Measurements from ENCODE around the gene TTLL11. TPM values are rescaled to one million over a fixed set of nuclear protein-coding genes. Genes with fewer than 3 reads are reported as not detected.

Gene TTLL11
- total RNA-seq, 2 donors from 2014 or later: 2.5 to 2.6 TPM

DNA sequence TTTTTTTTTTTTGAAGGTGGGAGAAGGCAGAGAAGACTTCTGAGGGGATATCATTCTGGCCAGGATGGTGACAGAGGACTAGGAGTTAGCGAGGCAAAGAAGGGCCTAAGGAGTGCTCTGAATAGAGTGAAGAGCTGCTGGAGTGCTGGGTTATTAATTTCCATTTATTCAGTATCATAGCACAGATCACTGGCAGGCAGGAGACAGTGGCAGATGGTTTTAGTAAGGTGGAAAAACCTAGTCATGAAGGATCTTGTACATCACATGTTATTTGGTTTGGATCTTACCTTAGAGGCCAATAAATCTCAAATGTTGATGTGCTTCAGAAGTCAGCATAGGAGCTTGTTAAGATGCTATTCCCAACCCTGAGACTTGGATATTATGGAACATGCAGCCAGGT is 165.5 kb downstream of the TTLL11 start:
- no peaks in the 10 kb centered on the region for H3K36me3 Mint-ChIP-seq (ENCODE audit: insufficient read depth in 2 of 2)
- H3K27ac Mint-ChIP-seq: no peak overlapping the region
- ATAC-seq (replicated peaks in 1 of 2): no peak
- H3K4me3 Mint-ChIP-seq: no peak overlapping the region
- H3K9me3 Mint-ChIP-seq: no peaks in the 10 kb centered on the region
- H3K27me3 Mint-ChIP-seq (ENCODE audit: low read depth): no peaks in the 10 kb centered on the region
- H3K4me1 Mint-ChIP-seq (ENCODE audit: low read depth): no peaks in the 10 kb centered on the region
- DNase-seq: no peak

DNA sequence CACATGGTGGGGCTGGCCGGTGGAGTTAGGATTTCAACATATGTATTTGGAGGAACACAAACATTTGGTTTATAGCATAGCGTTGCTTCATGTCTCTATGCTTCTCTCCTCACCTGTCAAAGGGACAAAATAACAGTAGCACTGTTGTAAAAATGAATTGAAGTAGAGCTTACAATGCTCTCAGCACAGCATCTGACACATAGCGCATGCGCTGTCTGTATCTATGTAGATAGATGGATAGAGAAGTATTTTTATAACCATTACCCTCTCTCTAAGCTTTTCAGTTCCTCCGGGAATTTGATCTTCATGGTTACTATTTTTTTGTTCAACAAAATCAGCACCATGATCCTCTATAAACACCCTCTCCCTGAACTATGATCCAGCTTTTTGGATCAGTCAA is 166.0 kb downstream of the TTLL11 start:
- Mint-ChIP-seq H3K27ac (no peak overlapping the region), H3K9me3 (no peaks in the 10 kb centered on the region), H3K27me3 (ENCODE audit: low read depth) (no peaks in the 10 kb centered on the region), H3K4me3 (no peak overlapping the region), H3K4me1 (ENCODE audit: low read depth) (no peaks in the 10 kb centered on the region), H3K36me3 (ENCODE audit: insufficient read depth in 2 of 2) (no peaks in the 10 kb centered on the region)
- DNase-seq: no peak
- ATAC-seq (replicated peaks in 1 of 2): no peak

DNA sequence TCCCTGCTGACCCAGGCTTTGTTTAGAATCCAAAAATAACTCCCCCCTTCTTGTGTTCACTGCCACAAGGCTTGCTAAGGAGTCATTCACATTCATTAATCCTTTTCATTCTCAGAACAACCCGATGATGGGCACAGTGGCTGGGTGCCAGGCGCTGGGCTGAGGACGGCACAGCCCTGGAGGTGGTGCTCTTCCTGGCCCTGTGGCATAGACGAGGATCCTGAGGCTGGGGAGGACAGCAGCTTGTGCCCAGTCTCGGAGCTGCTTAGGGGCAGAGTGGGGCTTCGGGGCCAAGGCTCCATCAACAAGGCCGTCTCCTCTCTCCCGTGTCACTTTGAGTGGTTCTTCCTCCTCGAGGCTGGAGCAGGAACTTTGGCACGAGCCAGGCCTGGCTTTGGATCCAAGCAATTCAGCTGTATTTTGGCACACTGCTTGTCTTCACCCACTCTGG is 166.7 kb downstream of the TTLL11 start:
- H3K27ac Mint-ChIP-seq: no peak overlapping the region
- ATAC-seq (replicated peaks in 1 of 2): no peak
- no peak overlapping the region for H3K4me3 Mint-ChIP-seq
- H3K27me3 Mint-ChIP-seq (ENCODE audit: low read depth): no peaks in the 10 kb centered on the region
- H3K9me3 Mint-ChIP-seq: no peaks in the 10 kb centered on the region
- no peak for DNase-seq
- no peaks in the 10 kb centered on the region for H3K4me1 Mint-ChIP-seq (ENCODE audit: low read depth)
- H3K36me3 Mint-ChIP-seq (ENCODE audit: insufficient read depth in 2 of 2): no peaks in the 10 kb centered on the region

DNA sequence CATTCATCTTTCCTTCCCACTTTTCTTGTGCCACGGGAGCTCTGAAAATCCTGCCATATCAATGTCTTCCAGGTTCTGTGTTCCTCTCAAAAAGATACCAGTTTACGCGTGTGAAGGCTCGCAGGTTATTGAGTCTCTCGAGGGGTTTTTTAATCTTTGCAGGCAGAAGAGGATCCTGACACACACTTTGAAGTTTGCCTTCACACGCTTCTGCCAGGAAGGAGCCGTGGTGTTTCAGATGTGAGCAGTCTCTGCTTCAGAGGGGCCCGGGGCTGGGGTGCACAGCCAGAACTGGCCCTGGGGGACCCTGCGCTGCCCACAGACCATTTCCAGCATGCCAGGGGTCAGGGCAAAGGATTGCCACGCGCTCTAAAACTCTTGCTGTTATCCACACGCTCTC is 167.2 kb downstream of the TTLL11 start:
- no peaks in the 10 kb centered on the region for H3K4me1 Mint-ChIP-seq (ENCODE audit: low read depth)
- H3K36me3 Mint-ChIP-seq (ENCODE audit: insufficient read depth in 2 of 2): no peaks in the 10 kb centered on the region
- no peaks in the 10 kb centered on the region for H3K27me3 Mint-ChIP-seq (ENCODE audit: low read depth)
- no peaks in the 10 kb centered on the region for H3K9me3 Mint-ChIP-seq
- H3K27ac Mint-ChIP-seq: no peak overlapping the region
- no peak for ATAC-seq (replicated peaks in 1 of 2)
- DNase-seq: no peak
- H3K4me3 Mint-ChIP-seq: no peak overlapping the region

DNA sequence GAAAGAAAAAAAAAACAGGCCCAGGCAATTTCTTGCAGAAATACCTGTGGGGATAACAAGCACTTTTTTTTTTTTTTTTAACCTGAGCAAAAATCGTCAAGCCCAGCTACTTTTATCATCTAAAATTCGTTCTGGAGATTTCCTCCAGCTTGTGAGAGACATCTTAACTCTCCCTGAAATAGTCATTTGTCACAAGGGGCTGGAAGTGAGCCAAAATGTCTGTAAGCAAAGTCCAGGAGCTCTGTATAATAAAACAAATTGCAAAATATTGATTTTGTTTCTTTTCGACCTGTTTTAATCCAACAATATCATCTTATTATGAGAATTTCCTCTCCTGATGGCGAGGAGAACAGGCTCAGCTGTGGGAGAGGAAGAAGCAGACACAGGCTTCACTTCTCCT is 168.4 kb downstream of the TTLL11 start:
- ATAC-seq (replicated peaks in 1 of 2): no peak
- H3K27ac Mint-ChIP-seq: no peak overlapping the region
- no peak for DNase-seq
- H3K27me3 Mint-ChIP-seq (ENCODE audit: low read depth): no peaks in the 10 kb centered on the region
- H3K36me3 Mint-ChIP-seq (ENCODE audit: insufficient read depth in 2 of 2): no peaks in the 10 kb centered on the region
- H3K9me3 Mint-ChIP-seq: no peaks in the 10 kb centered on the region
- no peak overlapping the region for H3K4me3 Mint-ChIP-seq
- H3K4me1 Mint-ChIP-seq (ENCODE audit: low read depth): no peaks in the 10 kb centered on the region

DNA sequence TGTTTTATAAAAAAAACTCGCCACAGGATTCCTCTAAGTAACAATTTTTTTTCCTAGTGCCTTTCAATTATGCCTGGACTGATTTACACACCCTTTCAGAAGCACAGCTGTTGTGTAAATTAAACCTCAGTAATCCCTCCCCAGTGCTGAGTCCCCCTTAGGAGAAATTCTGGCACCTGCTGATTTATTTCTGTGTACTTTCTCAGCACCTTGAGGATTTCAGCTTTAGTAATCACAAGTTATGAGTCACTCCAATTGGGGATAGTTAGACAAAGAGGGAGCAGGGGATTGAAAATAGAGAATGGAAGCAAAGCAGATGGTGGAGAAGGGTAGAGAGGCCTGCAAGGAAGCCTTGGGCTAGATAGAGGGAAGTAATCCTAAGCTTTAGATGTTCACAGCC is 171.7 kb downstream of the TTLL11 start:
- no peak overlapping the region for H3K27ac Mint-ChIP-seq
- no peak overlapping the region for H3K4me3 Mint-ChIP-seq
- no peak for ATAC-seq (replicated peaks in 1 of 2)
- no peaks in the 10 kb centered on the region for H3K27me3 Mint-ChIP-seq (ENCODE audit: low read depth)
- no peaks in the 10 kb centered on the region for H3K36me3 Mint-ChIP-seq (ENCODE audit: insufficient read depth in 2 of 2)
- DNase-seq: no peak
- no peaks in the 10 kb centered on the region for H3K9me3 Mint-ChIP-seq
- no peaks in the 10 kb centered on the region for H3K4me1 Mint-ChIP-seq (ENCODE audit: low read depth)

DNA sequence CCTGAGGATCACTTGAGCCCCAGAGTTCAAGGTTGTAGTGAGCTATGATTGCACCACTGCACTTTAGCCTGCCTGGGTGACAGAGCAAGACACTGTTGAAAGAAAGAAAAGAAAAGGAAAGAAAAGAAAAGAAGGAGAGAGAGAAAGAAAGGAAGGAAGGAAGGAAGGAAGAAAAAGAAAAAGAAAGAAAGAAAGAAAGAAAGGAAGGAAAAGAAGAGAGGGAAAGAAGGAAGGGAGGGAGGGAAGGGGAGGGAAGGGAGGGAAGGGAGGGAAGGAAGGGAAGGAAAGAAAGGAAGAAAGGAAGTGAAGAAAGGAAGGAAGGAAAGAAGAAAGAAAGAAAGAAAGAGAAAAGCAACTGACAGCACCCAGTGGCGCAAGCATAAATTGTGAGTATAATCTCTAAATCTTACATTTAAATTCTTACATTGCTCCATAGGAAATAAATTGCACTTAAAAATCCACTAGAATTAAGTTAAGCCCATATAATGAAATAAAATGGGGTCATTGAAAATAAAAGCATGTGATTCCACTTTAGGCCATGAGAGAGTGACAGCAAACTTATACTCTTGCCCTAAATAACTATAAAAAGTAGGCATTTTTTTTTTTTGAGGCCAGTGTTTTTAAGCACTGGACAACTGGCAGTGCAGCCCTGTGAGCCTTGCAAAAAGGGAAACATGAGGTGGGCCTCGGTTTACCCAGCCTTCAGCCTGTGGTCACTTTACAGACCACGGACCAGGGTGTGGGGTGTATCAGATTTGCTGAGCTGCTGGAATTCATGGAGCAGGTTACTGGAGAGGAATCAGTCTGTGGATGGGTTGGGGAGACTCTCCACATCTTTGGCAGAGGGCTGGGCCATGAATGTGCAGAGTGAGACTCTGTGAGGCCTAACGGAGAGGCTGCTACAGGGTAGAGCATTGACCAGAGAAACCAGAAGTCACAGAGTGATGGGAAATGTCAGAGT is 175.5 kb downstream of the TTLL11 start:
- Mint-ChIP-seq H3K27ac (peak overlapping the region; percentile 83), H3K4me3 (no peak overlapping the region), H3K27me3 (ENCODE audit: low read depth) (no peaks in the 10 kb centered on the region), H3K36me3 (ENCODE audit: insufficient read depth in 2 of 2) (no peaks in the 10 kb centered on the region), H3K4me1 (ENCODE audit: low read depth) (no peaks in the 10 kb centered on the region), H3K9me3 (no peaks in the 10 kb centered on the region)
- ATAC-seq (replicated peaks in 1 of 2) (no peak), DNase-seq (no peak)

DNA sequence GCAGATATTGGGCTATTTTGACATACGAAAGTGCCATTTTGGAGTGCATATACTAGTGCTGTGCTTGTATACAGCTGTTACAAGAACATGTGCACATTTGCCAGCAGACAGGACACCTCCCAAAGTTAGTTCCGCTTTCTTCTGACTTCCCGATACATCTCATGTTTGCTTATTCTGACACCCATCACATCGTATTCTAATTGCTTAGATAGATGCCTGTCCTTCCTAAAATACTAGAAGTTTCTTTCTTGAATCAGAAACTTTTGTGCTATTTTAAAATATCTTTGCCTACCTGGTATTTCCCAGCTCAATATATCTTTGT is 177.8 kb downstream of the TTLL11 start:
- H3K27me3 Mint-ChIP-seq (ENCODE audit: low read depth): no peaks in the 10 kb centered on the region
- no peaks in the 10 kb centered on the region for H3K4me1 Mint-ChIP-seq (ENCODE audit: low read depth)

DNA sequence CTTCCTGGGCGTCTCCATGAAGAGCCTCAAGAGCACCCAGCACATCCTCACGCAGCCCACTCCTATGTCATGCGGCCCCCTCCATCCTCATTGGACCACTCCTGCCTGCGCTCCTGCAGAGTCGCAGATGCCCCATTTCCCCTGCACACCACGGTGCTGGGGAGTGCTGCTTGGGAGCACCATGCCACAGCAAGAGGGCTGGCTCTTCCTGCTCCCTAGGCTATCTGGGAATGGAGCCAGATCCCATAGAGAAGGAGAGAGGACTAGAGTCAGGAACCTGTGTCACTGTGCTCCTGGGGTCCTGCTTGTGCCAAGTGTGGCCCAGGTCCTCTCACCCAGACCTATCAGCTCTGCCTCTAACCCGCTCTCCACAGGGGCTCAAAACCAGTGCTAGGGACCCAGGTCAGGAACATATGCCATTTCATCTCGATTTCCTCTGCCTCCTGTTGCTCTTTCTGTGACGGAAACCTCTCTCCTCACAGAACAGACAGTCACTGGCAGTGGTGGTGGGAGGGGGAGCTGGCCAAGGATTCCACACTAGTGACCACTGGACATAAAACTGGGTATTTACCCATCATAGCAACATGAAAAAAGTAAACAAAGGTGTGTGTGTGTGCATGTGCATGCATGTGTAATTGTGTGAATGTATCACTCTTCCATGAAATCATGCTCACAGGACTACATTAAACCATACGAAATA is 178.4 kb downstream of the TTLL11 start:
- no peak for ATAC-seq (replicated peaks in 1 of 2)
- DNase-seq: no peak
- H3K27ac Mint-ChIP-seq: no peak overlapping the region
- no peaks in the 10 kb centered on the region for H3K9me3 Mint-ChIP-seq
- no peaks in the 10 kb centered on the region for H3K27me3 Mint-ChIP-seq (ENCODE audit: low read depth)
- no peaks in the 10 kb centered on the region for H3K36me3 Mint-ChIP-seq (ENCODE audit: insufficient read depth in 2 of 2)
- H3K4me3 Mint-ChIP-seq: no peak overlapping the region
- H3K4me1 Mint-ChIP-seq (ENCODE audit: low read depth): no peaks in the 10 kb centered on the region

More for the DNA sequence above, 177.8 kb downstream of the TTLL11 start:
- H3K9me3 Mint-ChIP-seq: no peaks in the 10 kb centered on the region
- H3K27ac Mint-ChIP-seq: no peak overlapping the region
- ATAC-seq (replicated peaks in 1 of 2) (no peak), DNase-seq (no peak)
- no peak overlapping the region for H3K4me3 Mint-ChIP-seq
- no peaks in the 10 kb centered on the region for H3K36me3 Mint-ChIP-seq (ENCODE audit: insufficient read depth in 2 of 2)

DNA sequence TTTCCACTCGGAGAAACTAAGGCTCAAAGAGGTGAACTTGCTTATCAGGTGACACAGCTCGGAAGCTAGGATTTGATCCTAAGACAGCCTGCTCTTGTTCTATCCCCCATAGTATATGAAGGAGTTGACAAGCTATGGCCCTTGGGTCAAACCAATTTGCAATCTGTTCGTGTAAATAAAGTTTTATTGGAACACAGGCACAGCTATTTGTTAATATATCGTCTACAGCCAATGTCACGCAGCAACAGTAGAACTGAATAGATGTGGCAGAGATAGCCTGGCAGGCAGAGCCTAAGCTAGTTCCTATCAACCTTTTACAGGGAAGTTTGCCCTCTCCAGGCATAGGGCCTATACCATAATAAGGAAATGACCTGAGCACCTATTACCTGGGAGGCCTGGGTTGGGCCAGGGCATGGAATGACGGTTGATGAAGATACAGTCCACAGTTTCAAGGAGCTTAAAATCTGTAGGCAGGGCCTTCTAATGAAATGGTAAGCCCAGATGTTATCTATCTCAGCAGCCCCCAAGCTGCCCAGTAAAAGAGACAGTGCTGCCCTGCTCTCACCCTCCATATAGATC is 179.0 kb downstream of the TTLL11 start:
- H3K27ac Mint-ChIP-seq: no peak overlapping the region
- ATAC-seq (replicated peaks in 1 of 2): no peak

DNA sequence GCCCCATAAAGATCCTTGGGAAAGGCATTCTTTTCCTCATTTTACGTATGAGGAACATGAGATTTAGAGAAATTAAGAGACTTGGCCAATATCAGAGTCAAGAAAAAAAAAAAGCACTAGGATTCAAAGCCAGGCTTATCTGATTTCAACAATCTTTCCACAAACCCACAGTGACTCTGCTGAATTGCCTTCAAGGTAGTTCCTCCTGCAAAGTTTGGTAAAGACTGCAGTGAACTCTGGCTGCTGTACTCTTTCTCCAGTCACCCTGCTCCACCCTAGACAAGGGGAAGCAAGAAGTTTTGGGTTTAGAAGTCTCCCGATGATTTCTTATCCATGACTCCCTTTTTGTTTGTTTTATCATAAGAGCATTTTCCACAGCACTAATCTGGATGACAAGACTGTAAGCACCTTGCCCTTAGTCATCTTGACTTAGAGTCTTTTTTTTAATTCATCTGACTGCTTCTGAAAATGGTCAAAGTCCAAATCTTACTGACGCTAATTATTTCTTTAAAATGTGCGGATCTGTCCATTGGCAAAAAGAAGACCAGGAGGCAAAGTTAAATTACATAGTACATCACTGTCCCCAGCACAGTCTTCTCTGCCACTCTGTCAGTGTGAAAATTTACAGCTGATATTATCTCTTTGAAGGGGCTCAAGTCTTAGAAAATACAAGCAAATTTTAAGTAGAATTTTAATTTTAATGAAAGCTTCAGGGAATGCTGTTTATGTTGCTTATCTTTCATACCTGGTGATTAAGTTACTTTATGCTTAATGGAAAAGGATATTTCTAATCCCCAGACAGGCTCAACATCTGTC is 180.1 kb downstream of the TTLL11 start:
- DNase-seq (no peak), ATAC-seq (replicated peaks in 1 of 2) (no peak)
- no peak overlapping the region for H3K4me3 Mint-ChIP-seq

More for the DNA sequence above, 179.0 kb downstream of the TTLL11 start:
- no peak overlapping the region for H3K4me3 Mint-ChIP-seq
- no peaks in the 10 kb centered on the region for H3K4me1 Mint-ChIP-seq (ENCODE audit: low read depth)
- DNase-seq: no peak
- peaks cover 1% of the 10 kb centered on the region for H3K27me3 Mint-ChIP-seq (ENCODE audit: low read depth)
- peaks cover 0 to under 1% of the 10 kb centered on the region in 2 donors for H3K36me3 Mint-ChIP-seq (ENCODE audit: insufficient read depth in 2 of 2)
- H3K9me3 Mint-ChIP-seq: peaks cover 0 to under 1% of the 10 kb centered on the region in 2 donors

DNA sequence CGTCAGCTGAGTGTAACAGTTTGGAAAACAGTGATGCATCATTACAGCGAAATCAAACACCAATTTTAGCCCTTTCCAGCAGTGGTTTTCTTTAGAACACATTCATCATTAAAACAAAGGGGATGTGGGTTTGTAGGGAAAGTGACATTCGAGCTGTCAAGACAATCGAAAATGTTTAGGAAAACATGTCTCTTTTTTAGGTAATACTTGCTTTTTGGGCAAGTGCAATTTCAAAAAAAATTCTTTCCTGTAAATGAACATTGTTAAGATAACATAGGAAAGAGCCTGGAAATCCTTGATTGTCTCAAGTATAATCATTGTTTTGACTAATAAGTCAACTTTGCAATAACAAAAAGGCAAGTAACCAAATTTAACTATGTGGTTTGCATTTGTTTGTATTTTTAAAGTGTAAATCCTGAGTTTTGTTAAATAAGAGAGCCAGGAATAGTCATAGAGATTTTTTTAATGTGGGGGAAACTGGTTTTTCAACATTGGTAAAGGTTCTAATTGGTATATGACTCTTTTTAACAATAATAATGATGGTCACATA is 182.5 kb downstream of the TTLL11 start:
- Mint-ChIP-seq H3K36me3 (ENCODE audit: insufficient read depth in 2 of 2) (peaks cover 0 to 4% of the 10 kb centered on the region in 2 donors), H3K27ac (no peak overlapping the region), H3K9me3 (peaks cover 2 to 4% of the 10 kb centered on the region in 2 donors), H3K4me1 (ENCODE audit: low read depth) (no peaks in the 10 kb centered on the region), H3K27me3 (ENCODE audit: low read depth) (peaks cover 7% of the 10 kb centered on the region), H3K4me3 (no peak overlapping the region)
- no peak for ATAC-seq (replicated peaks in 1 of 2)
- DNase-seq: no peak

More for the DNA sequence above, 180.1 kb downstream of the TTLL11 start:
- Mint-ChIP-seq H3K27ac (no peak overlapping the region), H3K27me3 (ENCODE audit: low read depth) (peaks cover 7% of the 10 kb centered on the region), H3K36me3 (ENCODE audit: insufficient read depth in 2 of 2) (peaks cover 0 to 4% of the 10 kb centered on the region in 2 donors), H3K9me3 (peaks cover 2 to 4% of the 10 kb centered on the region in 2 donors), H3K4me1 (ENCODE audit: low read depth) (no peaks in the 10 kb centered on the region)
